B cell (primary cell): ENCODE measurements around the gene CACNG1.

Experiments used
- EZH2 ChIP-seq: IDR thresholded peaks from 2 replicates; pipeline ENCODE4 v1.6.1; 2012; ENCODE audit warnings: borderline replicate concordance, low read depth, mild to moderate bottlenecking, moderate library complexity, low read length; ENCODE audit not compliant: insufficient read depth, poor library complexity, severe bottlenecking
- TF ChIP-seq, protein P1 (sequence below): fragments of 200-600 bp; IDR thresholded peaks from one replicate; pipeline ENCODE4 v1.8.0; 2022; ENCODE audit warnings: antibody characterized with exemption, mild to moderate bottlenecking

DNA sequence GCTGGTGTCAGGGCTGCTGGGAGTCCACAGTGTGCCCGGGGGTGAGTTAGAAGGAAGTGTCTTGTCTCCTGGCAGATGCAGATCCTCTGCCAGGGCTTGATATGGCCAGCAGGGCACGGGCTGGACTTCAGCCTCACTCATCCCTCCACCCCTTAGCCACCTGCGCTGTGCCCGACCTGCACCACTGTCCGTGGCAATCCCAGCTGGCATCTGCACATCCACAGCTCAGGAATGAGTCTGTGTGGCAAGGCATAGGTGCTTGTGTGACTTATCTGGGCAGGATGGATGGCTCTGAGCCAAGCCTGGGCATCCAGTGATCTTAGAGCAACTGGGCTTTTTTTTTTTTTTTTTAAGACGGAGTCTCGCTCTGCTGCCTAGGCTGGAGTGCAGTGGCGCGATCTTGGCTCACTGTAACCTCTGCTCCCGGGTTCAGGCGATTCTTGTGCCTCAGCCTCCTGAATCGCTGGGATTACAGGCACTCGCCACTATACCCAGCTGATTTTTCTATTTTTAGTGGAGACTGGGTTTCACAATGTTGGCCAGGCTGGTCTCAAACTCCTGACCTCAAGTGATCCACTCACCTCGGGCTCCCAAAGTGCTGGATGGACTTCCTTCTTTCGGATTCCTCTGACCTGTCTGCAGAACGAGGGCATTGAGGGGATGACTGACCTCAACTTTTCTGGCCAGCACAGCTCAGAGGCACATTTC lies 22.5 kb upstream of the CACNG1 start:
- TF ChIP-seq, protein P1, sequence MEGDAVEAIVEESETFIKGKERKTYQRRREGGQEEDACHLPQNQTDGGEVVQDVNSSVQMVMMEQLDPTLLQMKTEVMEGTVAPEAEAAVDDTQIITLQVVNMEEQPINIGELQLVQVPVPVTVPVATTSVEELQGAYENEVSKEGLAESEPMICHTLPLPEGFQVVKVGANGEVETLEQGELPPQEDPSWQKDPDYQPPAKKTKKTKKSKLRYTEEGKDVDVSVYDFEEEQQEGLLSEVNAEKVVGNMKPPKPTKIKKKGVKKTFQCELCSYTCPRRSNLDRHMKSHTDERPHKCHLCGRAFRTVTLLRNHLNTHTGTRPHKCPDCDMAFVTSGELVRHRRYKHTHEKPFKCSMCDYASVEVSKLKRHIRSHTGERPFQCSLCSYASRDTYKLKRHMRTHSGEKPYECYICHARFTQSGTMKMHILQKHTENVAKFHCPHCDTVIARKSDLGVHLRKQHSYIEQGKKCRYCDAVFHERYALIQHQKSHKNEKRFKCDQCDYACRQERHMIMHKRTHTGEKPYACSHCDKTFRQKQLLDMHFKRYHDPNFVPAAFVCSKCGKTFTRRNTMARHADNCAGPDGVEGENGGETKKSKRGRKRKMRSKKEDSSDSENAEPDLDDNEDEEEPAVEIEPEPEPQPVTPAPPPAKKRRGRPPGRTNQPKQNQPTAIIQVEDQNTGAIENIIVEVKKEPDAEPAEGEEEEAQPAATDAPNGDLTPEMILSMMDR: no peak
- TF ChIP-seq EZH2: no peak
